Prostate gland (tissue), 2 donors: Measurements from ENCODE around the gene ATP5F1C. TPM values are rescaled to one million over a fixed set of nuclear protein-coding genes. Genes with fewer than 3 reads are reported as not detected.
A peak's percentile ranks its signal among the peaks of the same experiment; 100 is the strongest.

Source experiments
- DNase-seq: peaks from one replicate; pipeline ENCODE4 v3.0.0-alpha.2; 2019; ENCODE audit warnings: low spot score
- H3K27ac ChIP-seq, 2 donors: fragments of 200-600 bp; sonication (generic); 2 replicates each; pipeline ENCODE4 v1.5.1; 2017 to 2019
- H3K27me3 ChIP-seq: fragments of 200-600 bp; sonication (generic); replicated peaks from 2 replicates; pipeline ENCODE4 v1.5.1; 2019; ENCODE audit not compliant: insufficient read depth
- H3K36me3 ChIP-seq, 2 donors: fragments of 200-600 bp; sonication (generic); 1 replicate in 1 of 2; 2 replicates in 1 of 2; pipeline versions ENCODE4 v1.5.1 to v1.8.1; 2017 to 2019
- H3K4me1 ChIP-seq: fragments of 200-600 bp; sonication (generic); replicated peaks from 2 replicates; pipeline ENCODE4 v1.5.1; 2019
- H3K4me3 ChIP-seq, 2 donors: fragments of 200-600 bp; sonication (generic); 2 replicates each; pipeline ENCODE4 v1.5.1; 2017 to 2019
- H3K9me3 ChIP-seq: fragments of 200-600 bp; sonication (generic); 2 replicates; pipeline ENCODE4 v1.5.1; 2017
- POLR2A ChIP-seq: fragments of 450-650 bp; IDR thresholded peaks from one replicate; pipeline ENCODE4 v1.6.1; 2016; ENCODE audit warnings: antibody characterized with exemption, mild to moderate bottlenecking
- POLR2AphosphoS5 ChIP-seq: sonication (generic); formaldehyde crosslinking; IDR thresholded peaks from one replicate; pipeline ENCODE4 v1.6.1; 2017; ENCODE audit warnings: antibody characterized with exemption
- WGBS: methylation state at CpG from one replicate; pipeline ENCODE4 v1.1.5; 2018; 5-methylcytosine and 5-hydroxymethylcytosine counted together
- intact Hi-C: fragments of 100-400 bp; cut with DNase I; formaldehyde crosslinking; loops from one replicate; pipeline ENCODE4 v1.14.2; 2022
- total RNA-seq, 2 donors: library from RNA; depleted of rRNA; stranded (reverse); fragments of >200 nt; gene quantifications; one replicate each; pipeline ENCODE4 v1.1.0, GENCODE V29; 2016
- TF ChIP-seq, protein P1 (sequence below), 4 experiments: fragments of 200-600 bp in 2 of 4; fragments of 450-650 bp in 2 of 4; sonication (generic) in 2 of 4; IDR thresholded peaks; 1 replicate in 3 of 4; 2 replicates in 1 of 4; pipeline ENCODE4 v1.5.1; 2016 to 2019; ENCODE audit warnings: antibody characterized with exemption in 4 of 4, mild to moderate bottlenecking in 2 of 4, moderate library complexity in 2 of 4

Gene ATP5F1C
- total RNA-seq, 2 donors from 2014 or later, result 207 to 239 TPM

DNA sequence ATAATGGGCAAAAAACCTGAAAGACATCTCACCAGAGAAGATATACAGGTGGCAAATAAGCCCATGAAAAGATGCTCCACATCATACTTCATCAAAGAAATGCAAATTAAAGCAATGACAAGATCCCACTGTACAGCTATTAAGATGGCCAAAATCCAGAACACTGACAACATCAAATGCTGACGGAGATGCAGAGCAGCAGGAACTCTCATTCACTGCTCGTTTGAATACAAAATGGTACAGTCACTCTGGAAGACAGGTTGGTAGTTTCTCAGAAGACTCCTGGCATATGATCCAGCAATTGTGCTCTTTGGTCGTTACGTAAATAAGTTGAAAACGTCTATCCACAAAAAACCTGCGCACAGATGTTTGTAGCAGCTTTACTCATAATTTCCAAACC, 35.7 kb upstream of the ATP5F1C start:
- WGBS, result 94% methylated on average over 6 of the region's 6 CpGs
- no peaks in the 10 kb centered on the region for H3K9me3 ChIP-seq
- peaks cover 0 to 4% of the 10 kb centered on the region in 2 donors for H3K36me3 ChIP-seq
- H3K27ac ChIP-seq, result no peak overlapping the region
- no peak overlapping the region for H3K4me3 ChIP-seq
- intact Hi-C loops, result no loop called here
- TF ChIP-seq, protein P1, sequence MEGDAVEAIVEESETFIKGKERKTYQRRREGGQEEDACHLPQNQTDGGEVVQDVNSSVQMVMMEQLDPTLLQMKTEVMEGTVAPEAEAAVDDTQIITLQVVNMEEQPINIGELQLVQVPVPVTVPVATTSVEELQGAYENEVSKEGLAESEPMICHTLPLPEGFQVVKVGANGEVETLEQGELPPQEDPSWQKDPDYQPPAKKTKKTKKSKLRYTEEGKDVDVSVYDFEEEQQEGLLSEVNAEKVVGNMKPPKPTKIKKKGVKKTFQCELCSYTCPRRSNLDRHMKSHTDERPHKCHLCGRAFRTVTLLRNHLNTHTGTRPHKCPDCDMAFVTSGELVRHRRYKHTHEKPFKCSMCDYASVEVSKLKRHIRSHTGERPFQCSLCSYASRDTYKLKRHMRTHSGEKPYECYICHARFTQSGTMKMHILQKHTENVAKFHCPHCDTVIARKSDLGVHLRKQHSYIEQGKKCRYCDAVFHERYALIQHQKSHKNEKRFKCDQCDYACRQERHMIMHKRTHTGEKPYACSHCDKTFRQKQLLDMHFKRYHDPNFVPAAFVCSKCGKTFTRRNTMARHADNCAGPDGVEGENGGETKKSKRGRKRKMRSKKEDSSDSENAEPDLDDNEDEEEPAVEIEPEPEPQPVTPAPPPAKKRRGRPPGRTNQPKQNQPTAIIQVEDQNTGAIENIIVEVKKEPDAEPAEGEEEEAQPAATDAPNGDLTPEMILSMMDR (IDR thresholded peaks at IDR 0.05), result no peak
- TF ChIP-seq POLR2AphosphoS5 (no peak), POLR2A (no peak)
- no peak for DNase-seq
- no peaks in the 10 kb centered on the region for H3K27me3 ChIP-seq
- H3K4me1 ChIP-seq, result no peaks in the 10 kb centered on the region

DNA sequence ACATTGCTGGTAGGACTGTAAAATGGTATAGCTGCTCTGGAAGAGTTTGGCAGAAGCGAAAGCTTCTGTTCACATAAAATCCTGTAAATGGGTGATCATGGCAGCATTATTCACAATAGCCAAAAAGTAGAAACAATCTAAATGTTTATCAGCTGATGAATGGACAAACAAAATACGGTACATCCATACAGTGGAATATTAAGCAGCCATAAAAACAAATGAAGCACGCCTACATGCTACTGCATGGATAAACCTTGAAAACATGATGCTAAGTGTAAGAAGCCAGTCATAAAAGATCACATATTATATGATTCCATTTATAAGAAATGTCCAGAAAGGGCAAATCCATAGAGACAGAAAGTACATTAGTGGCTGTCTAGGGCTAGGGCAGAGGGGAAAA, 32.9 kb upstream of the ATP5F1C start:
- Histone ChIP-seq H3K36me3 (peaks cover 0 to 4% of the 10 kb centered on the region in 2 donors), H3K27me3 (no peaks in the 10 kb centered on the region), H3K4me3 (no peak overlapping the region), H3K9me3 (no peaks in the 10 kb centered on the region), H3K4me1 (no peaks in the 10 kb centered on the region), H3K27ac (no peak overlapping the region)
- no peak for DNase-seq
- no peak for TF ChIP-seq POLR2A
- TF ChIP-seq POLR2AphosphoS5, result no peak
- TF ChIP-seq, protein P1 (IDR thresholded peaks at IDR 0.05), result no peak
- WGBS, result 94% methylated on average over 3 of the region's 3 CpGs
- intact Hi-C loops, result no loop called here

DNA sequence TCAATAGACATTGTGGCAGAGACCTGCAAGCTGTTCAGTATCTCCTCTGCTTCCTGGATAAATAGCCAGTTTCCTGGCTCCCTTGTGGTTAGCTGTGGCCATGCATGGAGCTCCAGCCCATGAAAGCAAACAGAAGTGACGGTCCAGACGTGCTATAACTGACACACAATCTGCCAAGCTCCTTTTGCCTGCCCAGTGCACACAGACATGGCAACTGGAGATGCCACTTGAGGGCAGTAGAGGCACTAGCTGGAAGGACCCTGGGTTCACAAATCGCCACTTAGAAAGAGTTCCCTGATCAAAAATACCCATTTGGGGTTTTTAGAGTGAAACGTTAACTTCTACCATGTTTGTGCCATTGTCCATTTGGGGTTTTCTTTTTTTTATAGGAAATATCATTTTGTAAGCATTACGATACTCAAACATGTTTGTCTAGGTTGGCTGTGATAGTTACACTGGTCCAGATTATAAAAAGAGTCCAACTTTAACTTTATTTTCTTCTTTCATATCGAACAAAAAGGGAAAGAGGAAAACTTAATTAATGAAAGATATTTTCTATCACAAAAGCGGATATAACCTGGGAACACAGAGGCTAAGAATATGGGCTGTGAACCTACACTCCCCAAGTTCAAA, 31.5 kb upstream of the ATP5F1C start:
- Histone ChIP-seq H3K4me3 (no peak overlapping the region), H3K36me3 (peaks cover 0 to 4% of the 10 kb centered on the region in 2 donors), H3K4me1 (no peaks in the 10 kb centered on the region), H3K9me3 (no peaks in the 10 kb centered on the region), H3K27ac (no peak overlapping the region), H3K27me3 (no peaks in the 10 kb centered on the region)
- intact Hi-C loops, result no loop called here
- 75% methylated on average over 7 of the region's 7 CpGs for WGBS
- DNase-seq, result no peak
- no peak for TF ChIP-seq POLR2A
- TF ChIP-seq, protein P1 (IDR thresholded peaks at IDR 0.05), result peak in 2 of 4 experiments; percentile 18 to 28

DNA sequence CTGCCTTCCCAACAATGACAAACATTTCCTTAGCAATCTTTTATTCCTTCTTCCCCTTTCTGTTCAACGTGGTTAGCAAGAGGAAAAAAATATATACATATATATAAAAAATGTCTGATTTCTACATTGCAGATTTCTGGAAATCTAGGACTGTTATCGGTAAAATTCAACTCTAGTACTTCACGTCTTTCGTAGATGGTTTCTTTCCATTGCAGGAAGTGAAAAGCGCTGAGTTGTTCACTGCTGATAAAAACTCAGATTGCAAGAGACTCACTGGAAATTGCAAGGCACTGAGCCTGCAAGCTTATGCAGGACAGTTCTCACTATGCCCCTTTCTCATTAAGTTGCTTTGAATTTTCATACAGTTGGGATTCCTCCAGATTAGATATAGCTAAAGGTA, 24.0 kb upstream of the ATP5F1C start:
- 83% methylated on average over 5 of the region's 5 CpGs for WGBS
- TF ChIP-seq POLR2A (no peak), POLR2AphosphoS5 (no peak)
- TF ChIP-seq, protein P1 (IDR thresholded peaks at IDR 0.05), result no peak

DNA sequence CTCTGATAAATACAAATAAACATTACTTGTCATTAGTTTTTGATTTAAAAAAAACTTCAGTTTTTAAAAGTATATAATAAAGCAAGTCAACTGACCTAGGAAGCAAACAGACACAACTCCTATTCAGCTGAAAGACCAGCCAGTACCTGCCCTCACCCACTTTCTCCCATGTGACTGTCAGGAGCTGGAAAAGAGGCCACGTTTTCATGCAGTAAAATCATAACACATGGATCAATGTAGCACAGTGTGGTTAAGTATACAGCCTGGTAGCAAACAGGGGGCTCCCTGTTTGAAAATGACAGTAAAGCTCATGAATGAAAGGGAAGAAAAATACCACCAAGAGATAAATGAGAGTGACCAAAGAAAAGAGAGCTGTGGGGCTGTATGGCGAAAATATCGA, 21.7 kb upstream of the ATP5F1C start:
- intact Hi-C loops, result no loop called here
- Histone ChIP-seq H3K27me3 (no peaks in the 10 kb centered on the region), H3K4me1 (no peaks in the 10 kb centered on the region), H3K4me3 (no peak overlapping the region), H3K27ac (no peak overlapping the region), H3K36me3 (no peaks in the 10 kb centered on the region), H3K9me3 (no peaks in the 10 kb centered on the region)
- no peak for DNase-seq
- WGBS, result 84% methylated on average over 3 of the region's 3 CpGs
- TF ChIP-seq, protein P1 (IDR thresholded peaks at IDR 0.05), result no peak
- TF ChIP-seq POLR2AphosphoS5, result no peak
- TF ChIP-seq POLR2A, result no peak

More for the DNA sequence above, 24.0 kb upstream of the ATP5F1C start:
- no peaks in the 10 kb centered on the region for H3K9me3 ChIP-seq
- DNase-seq, result no peak
- no peaks in the 10 kb centered on the region for H3K27me3 ChIP-seq
- intact Hi-C loops, result no loop called here
- no peaks in the 10 kb centered on the region for H3K4me1 ChIP-seq
- no peak overlapping the region for H3K4me3 ChIP-seq
- no peaks in the 10 kb centered on the region for H3K36me3 ChIP-seq
- H3K27ac ChIP-seq, result no peak overlapping the region
